Keratinocyte (primary cell): ENCODE results near the gene SNRK. TPM values are rescaled to one million over a fixed set of nuclear protein-coding genes. Genes with fewer than 3 reads are reported as not detected.

Experiments
- DNase-seq: peaks from one replicate; pipeline ENCODE4 v3.0.0-alpha.2; 2011; ENCODE audit warnings: low read depth, missing footprints, low spot score
- FAIRE-seq: peaks from 2 replicates; lab custom pipeline; 2011; peaks lifted over from hg19 to GRCh38; lab: Jason Lieb, UNC
- H2AFZ ChIP-seq: 2 replicates; pipeline ENCODE4 v1.6.0; 2012; ENCODE audit warnings: low read length, control low read depth, inconsistent platforms; ENCODE audit not compliant: control insufficient read depth
- H3K27ac ChIP-seq: 2 replicates; pipeline ENCODE4 v1.5.1; 2011; ENCODE audit warnings: low read length; ENCODE audit not compliant: control insufficient read depth, insufficient read depth
- H3K27me3 ChIP-seq: 3 replicates; pipeline ENCODE4 v1.6.0; 2011; ENCODE audit warnings: low read length; ENCODE audit not compliant: control insufficient read depth, insufficient read depth; ENCODE audit errors: extremely low read depth
- H3K36me3 ChIP-seq, 2 experiments: 2 replicates in 1 of 2; 3 replicates in 1 of 2; pipeline ENCODE4 v1.5.1; 2011; ENCODE audit warnings: low read length in 2 of 2, mild to moderate bottlenecking in 1 of 2; ENCODE audit not compliant: control insufficient read depth in 2 of 2, insufficient read depth in 2 of 2; ENCODE audit errors: extremely low read depth in 1 of 2
- H3K4me1 ChIP-seq: 3 replicates; pipeline ENCODE4 v1.5.1; 2011; ENCODE audit warnings: low read length; ENCODE audit not compliant: control insufficient read depth, insufficient read depth; ENCODE audit errors: extremely low read depth
- H3K4me2 ChIP-seq: 3 replicates; pipeline ENCODE4 v1.6.0; 2011; ENCODE audit warnings: low read depth, low read length; ENCODE audit not compliant: control insufficient read depth, insufficient read depth; ENCODE audit errors: extremely low read depth
- H3K4me3 ChIP-seq, 3 experiments: fragments of 200-600 bp in 1 of 3; sonication (generic) in 1 of 3; 2 replicates in 2 of 3; 3 replicates in 1 of 3; pipeline ENCODE4 v1.5.1; 2011 to 2016; ENCODE audit warnings: low read length in 3 of 3, mild to moderate bottlenecking in 3 of 3, control low read depth in 2 of 3, inconsistent platforms in 1 of 3, low read depth in 1 of 3, mixed read lengths in 1 of 3, mixed run types in 1 of 3, moderate library complexity in 1 of 3; ENCODE audit not compliant: control insufficient read depth in 2 of 3, insufficient read depth in 2 of 3; ENCODE audit errors: extremely low read depth in 1 of 3
- H3K79me2 ChIP-seq: 2 replicates; pipeline ENCODE4 v1.6.0; 2012; ENCODE audit warnings: low read length; ENCODE audit not compliant: control insufficient read depth, insufficient read depth
- H3K9ac ChIP-seq: 3 replicates; pipeline ENCODE4 v1.6.0; 2011; ENCODE audit warnings: low read length; ENCODE audit not compliant: control insufficient read depth, insufficient read depth; ENCODE audit errors: extremely low read depth
- H3K9me1 ChIP-seq: 3 replicates; pipeline ENCODE4 v1.6.0; 2011; ENCODE audit warnings: low read length; ENCODE audit not compliant: control insufficient read depth, insufficient read depth; ENCODE audit errors: extremely low read depth
- H3K9me3 ChIP-seq: 2 replicates; pipeline ENCODE4 v1.5.1; 2012; ENCODE audit warnings: low read depth, low read length; ENCODE audit not compliant: control insufficient read depth
- H4K20me1 ChIP-seq: 3 replicates; pipeline ENCODE4 v1.6.0; 2011; ENCODE audit warnings: low read length; ENCODE audit not compliant: control insufficient read depth, insufficient read depth; ENCODE audit errors: extremely low read depth
- CTCF ChIP-seq, 3 experiments: IDR thresholded peaks in 1 of 3; conservative IDR thresholded peaks in 1 of 3; optimal IDR thresholded peaks in 1 of 3; 2 replicates in 2 of 3; 3 replicates in 1 of 3; pipeline versions ENCODE3 to v1.5.1; 2011; ENCODE audit warnings: low read length in 3 of 3, mild to moderate bottlenecking in 3 of 3, moderate library complexity in 2 of 3, control low read depth in 1 of 3, inconsistent platforms in 1 of 3; ENCODE audit not compliant: insufficient read depth in 2 of 3; ENCODE audit errors: extremely low read depth in 1 of 3
- EZH2 ChIP-seq: IDR thresholded peaks from one replicate; pipeline ENCODE4 v1.6.1; 2012; ENCODE audit warnings: inconsistent platforms, mild to moderate bottlenecking, low read length, moderate library complexity
- dilution Hi-C: fragments of 300-500 bp; cut with MboI; formaldehyde crosslinking; loops from one replicate; pipeline ENCODE4 v1.7.0; 2020; ENCODE audit warnings: low sequenced_read_pairs; ENCODE audit not compliant: extremely low pct_ligation_motif_present
- polyA plus RNA-seq, 5 experiments: library from polyadenylated mRNA; depleted of rRNA in 3 of 5; stranded (reverse) in 3 of 5; stranded (forward) in 1 of 5; unstranded in 1 of 5; fragments of >200 nt; gene quantifications; 1 replicate in 1 of 5; 2 replicates in 3 of 5; 3 replicates in 1 of 5; pipeline versions ENCODE4 v1.2.1 to v1.2.3, GENCODE V29; 2011 to 2012; ENCODE audit warnings: missing spikeins in 2 of 5, low read depth in 1 of 5, low replicate concordance in 1 of 5

Gene SNRK
- polyA plus RNA-seq, 1 donor (not counting 4 experiments of a cell fraction or from before 2014, with no cell fraction given) = 15.7 TPM

- no peak for DNase-seq
- Histone ChIP-seq H3K36me3 (peaks cover 0 to 1% of the 10 kb centered on the region in 2 experiments), H3K9ac (no peak overlapping the region), H4K20me1 (no peaks in the 10 kb centered on the region), H3K4me2 (no peak overlapping the region), H2AFZ (no peak overlapping the region), H3K79me2 (no peaks in the 10 kb centered on the region), H3K27me3 (no peaks in the 10 kb centered on the region), H3K4me1 (no peaks in the 10 kb centered on the region), H3K9me1 (no peaks in the 10 kb centered on the region), H3K4me3 (no peak overlapping the region), H3K9me3 (no peaks in the 10 kb centered on the region), H3K27ac (no peak overlapping the region)
- no peak for TF ChIP-seq CTCF (optimal IDR thresholded peaks at IDR 0.05 in 1 of 3, IDR thresholded peaks at IDR 0.05 in 1 of 3, conservative IDR thresholded peaks at IDR 0.05 in 1 of 3; ENCODE audit: extremely low read depth in 1 of 3, insufficient read depth in 2 of 3, low read length in 3 of 3)
- TF ChIP-seq EZH2 = no peak
- dilution Hi-C loops = no loop called here
- FAIRE-seq = no peak
Observed at GRCh38 chr3:43399034-43399433, 112.7 kb downstream of the SNRK start.

GRCh38 chr3:43400167-43400566 lies 113.8 kb downstream of the SNRK start:
- no peaks in the 10 kb centered on the region for H3K9me3 ChIP-seq
- no peaks in the 10 kb centered on the region for H3K9me1 ChIP-seq
- no peak overlapping the region for H3K4me3 ChIP-seq
- FAIRE-seq (no peak), DNase-seq (no peak)
- dilution Hi-C loops = no loop called here
- H3K4me1 ChIP-seq = no peaks in the 10 kb centered on the region
- no peaks in the 10 kb centered on the region for H4K20me1 ChIP-seq
- no peak overlapping the region for H3K27ac ChIP-seq
- no peaks in the 10 kb centered on the region for H3K79me2 ChIP-seq
- TF ChIP-seq EZH2 = no peak
- TF ChIP-seq CTCF (optimal IDR thresholded peaks at IDR 0.05 in 1 of 3, IDR thresholded peaks at IDR 0.05 in 1 of 3, conservative IDR thresholded peaks at IDR 0.05 in 1 of 3; ENCODE audit: extremely low read depth in 1 of 3, insufficient read depth in 2 of 3, low read length in 3 of 3) = no peak
- peaks cover 0 to 1% of the 10 kb centered on the region in 2 experiments for H3K36me3 ChIP-seq
- H2AFZ ChIP-seq = no peak overlapping the region
- no peaks in the 10 kb centered on the region for H3K27me3 ChIP-seq
- no peak overlapping the region for H3K4me2 ChIP-seq
- no peak overlapping the region for H3K9ac ChIP-seq

Other genes with a start within 250 kb of the SNRK start
- 6.0 to 9.8 TPM (median 9.3 TPM) in 3 replicates for gene POMGNT2, start 180.5 kb upstream of the SNRK start, polyA plus RNA-seq